Measurements from ENCODE around the gene UTP25.

Gene UTP25

GRCh38 chr1:209840611-209841010 is 12.8 kb downstream of the UTP25 start:
- Histone ChIP-seq H3K27me3 (no peaks in the 10 kb centered on the region), H3K4me1 (no peaks in the 10 kb centered on the region), H3K4me3 (ENCODE audit: low read depth, low read length) (no peak overlapping the region), H3K36me3 (peaks cover 85% of the 10 kb centered on the region), H3K9me3 (no peaks in the 10 kb centered on the region)
- DNase-seq: no peak
- TF ChIP-seq, protein P1, sequence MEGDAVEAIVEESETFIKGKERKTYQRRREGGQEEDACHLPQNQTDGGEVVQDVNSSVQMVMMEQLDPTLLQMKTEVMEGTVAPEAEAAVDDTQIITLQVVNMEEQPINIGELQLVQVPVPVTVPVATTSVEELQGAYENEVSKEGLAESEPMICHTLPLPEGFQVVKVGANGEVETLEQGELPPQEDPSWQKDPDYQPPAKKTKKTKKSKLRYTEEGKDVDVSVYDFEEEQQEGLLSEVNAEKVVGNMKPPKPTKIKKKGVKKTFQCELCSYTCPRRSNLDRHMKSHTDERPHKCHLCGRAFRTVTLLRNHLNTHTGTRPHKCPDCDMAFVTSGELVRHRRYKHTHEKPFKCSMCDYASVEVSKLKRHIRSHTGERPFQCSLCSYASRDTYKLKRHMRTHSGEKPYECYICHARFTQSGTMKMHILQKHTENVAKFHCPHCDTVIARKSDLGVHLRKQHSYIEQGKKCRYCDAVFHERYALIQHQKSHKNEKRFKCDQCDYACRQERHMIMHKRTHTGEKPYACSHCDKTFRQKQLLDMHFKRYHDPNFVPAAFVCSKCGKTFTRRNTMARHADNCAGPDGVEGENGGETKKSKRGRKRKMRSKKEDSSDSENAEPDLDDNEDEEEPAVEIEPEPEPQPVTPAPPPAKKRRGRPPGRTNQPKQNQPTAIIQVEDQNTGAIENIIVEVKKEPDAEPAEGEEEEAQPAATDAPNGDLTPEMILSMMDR (IDR thresholded peaks at IDR 0.05; ENCODE audit: low read depth, low read length): no peak

DNA sequence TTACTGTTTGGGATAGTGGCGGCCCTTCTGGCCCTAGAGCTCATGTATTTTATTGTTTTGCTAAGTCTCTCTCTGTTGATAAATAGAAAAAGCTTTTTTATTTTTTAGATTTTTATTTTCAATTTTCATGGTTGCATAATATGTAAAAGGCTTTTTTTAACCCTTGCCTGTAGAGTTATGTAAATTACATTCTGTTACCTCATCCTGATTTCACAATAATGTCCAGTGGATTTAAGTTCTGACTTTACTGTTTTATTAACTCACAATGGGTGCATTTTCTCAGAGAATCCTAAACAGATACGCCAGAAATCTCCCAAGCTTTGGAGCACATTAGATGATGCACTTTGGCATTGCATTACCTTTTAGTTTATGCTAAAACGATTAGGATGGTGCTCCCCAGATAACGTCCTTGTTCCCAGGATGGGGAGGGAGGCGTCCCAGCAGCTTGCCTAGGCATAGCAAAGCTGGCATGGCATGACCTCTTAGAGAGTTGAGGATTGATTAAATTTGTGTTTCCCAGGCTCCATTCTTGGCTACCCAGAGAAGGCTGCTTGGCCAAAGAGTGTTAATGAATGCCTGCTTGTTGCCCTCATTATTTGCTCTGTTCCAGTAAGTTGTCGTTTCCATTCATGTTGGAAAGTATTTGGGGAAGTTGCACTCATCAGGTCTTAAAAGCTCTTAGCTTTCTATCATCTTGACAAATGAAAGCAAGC is 17.1 kb downstream of the UTP25 start:
- H3K4me1 ChIP-seq: peaks cover under 1% of the 10 kb centered on the region
- H3K27me3 ChIP-seq: no peaks in the 10 kb centered on the region
- H3K4me3 ChIP-seq (ENCODE audit: low read depth, low read length): no peak overlapping the region
- peaks cover 73% of the 10 kb centered on the region for H3K36me3 ChIP-seq
- TF ChIP-seq, protein P1 (IDR thresholded peaks at IDR 0.05; ENCODE audit: low read depth, low read length): no peak
- DNase-seq: no peak
- no peaks in the 10 kb centered on the region for H3K9me3 ChIP-seq

GRCh38 chr1:209845408-209845725 is 17.6 kb downstream of the UTP25 start:
- no peaks in the 10 kb centered on the region for H3K27me3 ChIP-seq
- DNase-seq: no peak
- no peak overlapping the region for H3K4me3 ChIP-seq (ENCODE audit: low read depth, low read length)
- H3K9me3 ChIP-seq: no peaks in the 10 kb centered on the region
- H3K36me3 ChIP-seq: peaks cover 72% of the 10 kb centered on the region
- TF ChIP-seq, protein P1 (IDR thresholded peaks at IDR 0.05; ENCODE audit: low read depth, low read length): no peak
- H3K4me1 ChIP-seq: peaks cover 6% of the 10 kb centered on the region

DNA sequence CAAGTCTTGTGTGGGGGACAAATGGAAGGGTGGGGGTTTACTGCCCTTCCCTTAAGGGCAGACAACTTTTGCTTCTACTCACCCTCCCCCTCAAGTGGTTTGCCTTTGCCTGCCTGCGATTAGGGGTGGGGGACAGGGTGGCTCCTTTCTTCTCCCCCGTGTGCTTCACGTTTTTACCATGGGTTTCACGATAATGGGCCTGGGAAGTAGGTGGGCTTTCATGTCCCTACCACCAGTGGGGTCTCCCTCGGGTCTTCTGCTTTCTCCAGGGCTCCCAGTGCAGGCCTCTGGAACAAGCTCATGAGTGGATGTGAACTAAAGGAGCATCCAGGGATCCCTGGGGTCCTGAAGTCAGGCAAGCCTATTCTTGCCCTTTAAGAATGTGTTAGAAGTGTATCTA is 21.6 kb downstream of the UTP25 start:
- H3K9me3 ChIP-seq: no peaks in the 10 kb centered on the region
- peaks cover 9% of the 10 kb centered on the region for H3K4me1 ChIP-seq
- H3K4me3 ChIP-seq (ENCODE audit: low read depth, low read length): no peak overlapping the region
- TF ChIP-seq, protein P1 (IDR thresholded peaks at IDR 0.05; ENCODE audit: low read depth, low read length): no peak
- no peak for DNase-seq
- H3K36me3 ChIP-seq: peaks cover 67% of the 10 kb centered on the region
- no peaks in the 10 kb centered on the region for H3K27me3 ChIP-seq

DNA sequence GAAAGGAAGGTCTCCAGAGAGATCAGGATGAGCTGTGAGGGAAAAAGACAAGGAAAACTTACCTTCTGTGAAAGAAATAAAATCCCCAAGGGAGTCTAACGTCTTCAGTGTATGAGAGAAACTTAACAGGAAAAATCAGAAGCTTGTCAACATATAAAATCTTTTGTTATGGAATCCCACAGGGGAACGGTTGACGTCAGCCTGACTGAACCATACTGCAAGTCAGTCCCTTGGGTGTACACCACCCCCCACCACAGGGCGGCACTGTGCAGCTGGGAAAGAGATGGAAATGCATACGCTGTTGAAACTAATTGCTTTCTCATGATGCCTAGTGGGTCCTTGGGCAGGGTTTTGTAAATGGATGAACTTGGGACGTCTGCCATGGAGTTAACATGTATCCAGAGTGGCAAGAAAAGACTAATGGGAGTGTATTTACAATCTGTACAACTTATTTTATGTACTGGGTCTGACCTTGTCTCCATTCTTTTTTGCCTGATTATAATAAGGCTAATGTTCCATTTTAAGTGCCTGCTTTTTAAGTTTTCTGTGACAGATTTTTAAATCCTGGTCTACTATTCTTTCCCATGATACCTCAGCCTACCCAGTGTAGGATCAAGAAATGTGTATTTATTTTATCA is 22.7 kb downstream of the UTP25 start:
- Histone ChIP-seq H3K27me3 (no peaks in the 10 kb centered on the region), H3K36me3 (peaks cover 69% of the 10 kb centered on the region), H3K4me1 (peaks cover 9% of the 10 kb centered on the region), H3K9me3 (no peaks in the 10 kb centered on the region), H3K4me3 (ENCODE audit: low read depth, low read length) (no peak overlapping the region)
- TF ChIP-seq, protein P1 (IDR thresholded peaks at IDR 0.05; ENCODE audit: low read depth, low read length): peak; percentile 99
- peak; percentile 93 for DNase-seq

DNA sequence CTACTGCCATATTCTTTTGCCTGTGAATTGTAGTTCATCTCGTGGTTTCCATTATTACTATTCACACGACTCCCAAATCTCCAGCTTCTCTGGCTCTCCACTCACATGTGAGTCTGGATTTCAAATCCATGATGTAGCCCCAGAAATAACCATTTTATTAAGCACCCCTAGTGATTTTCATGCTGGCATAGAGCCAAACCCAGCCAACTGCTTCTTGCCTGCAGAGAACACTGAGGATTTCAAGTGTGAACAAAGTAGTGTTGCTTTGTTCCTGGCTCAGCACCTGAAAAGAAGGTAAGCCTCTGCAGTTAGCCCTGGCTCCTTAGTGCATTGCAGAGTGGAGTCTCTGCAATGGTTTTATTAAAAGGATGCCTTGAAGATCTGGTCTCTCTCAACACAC is 25.9 kb downstream of the UTP25 start:
- H3K4me3 ChIP-seq (ENCODE audit: low read depth, low read length): no peak overlapping the region
- H3K36me3 ChIP-seq: peaks cover 49% of the 10 kb centered on the region
- H3K4me1 ChIP-seq: peaks cover 9% of the 10 kb centered on the region
- TF ChIP-seq, protein P1 (IDR thresholded peaks at IDR 0.05; ENCODE audit: low read depth, low read length): no peak
- H3K9me3 ChIP-seq: no peaks in the 10 kb centered on the region
- no peak for DNase-seq
- no peaks in the 10 kb centered on the region for H3K27me3 ChIP-seq

Measured in BE2C (cell line).